ENCODE measurements around the gene SLC17A5. TPM values are rescaled to one million over a fixed set of nuclear protein-coding genes. Genes with fewer than 3 reads are reported as not detected.

SLC17A5 gene
- total RNA-seq, 4 donors from 2014 or later: 96.3 to 184 (median 159) TPM

- Histone ChIP-seq H3K4me3 (replicated peaks in 1 of 3) (no peak overlapping the region), H3K9me3 (no peaks in the 10 kb centered on the region), H3K36me3 (no peaks in the 10 kb centered on the region), H3K4me1 (peaks cover 0 to 3% of the 10 kb centered on the region in 2 donors), H3K27me3 (no peaks in the 10 kb centered on the region), H3K27ac (no peak overlapping the region)
- intact Hi-C loops (cut with DNase I): no loop called here
- 77 to 82% methylated on average over 10 of the region's 10 CpGs for WGBS, 2 donors
- no peak for DNase-seq
- TF ChIP-seq CTCF (IDR thresholded peaks at IDR 0.05): no peak
- TF ChIP-seq POLR2A (IDR thresholded peaks at IDR 0.05): no peak
Measured at GRCh38 chr6:73696966-73697655, 43.3 kb upstream of the SLC17A5 start.

- peak; percentile 12 to 17 for DNase-seq
- H3K9me3 ChIP-seq: no peaks in the 10 kb centered on the region
- no peaks in the 10 kb centered on the region for H3K27me3 ChIP-seq
- intact Hi-C loops (cut with DNase I): no loop called here
- peaks cover 0 to 3% of the 10 kb centered on the region in 2 donors for H3K4me1 ChIP-seq
- 7 to 15% methylated on average over 20 to 55 of the region's 61 CpGs for WGBS, 2 donors
- H3K36me3 ChIP-seq: no peaks in the 10 kb centered on the region
- TF ChIP-seq CTCF (IDR thresholded peaks at IDR 0.05): no peak
- TF ChIP-seq POLR2A (IDR thresholded peaks at IDR 0.05): no peak
- peak within 1 kb of the TSS in 1 of 3 donors; percentile 36 for H3K27ac ChIP-seq
- peak within 1 kb of the TSS; percentile 16 to 42 (median 34) for H3K4me3 ChIP-seq (replicated peaks in 1 of 3)
Measured at GRCh38 chr6:73695619-73696421, 42.0 kb upstream of the SLC17A5 start, which contains the start of gene CD109. Gene CD109, plus strand, starts transcription at chr6:73696203. Its CDS starts 13 bp downstream, at chr6:73696216.

GRCh38 chr6:73694711-73695411, 41.1 kb upstream of the SLC17A5 start:
- no peak for TF ChIP-seq POLR2A (IDR thresholded peaks at IDR 0.05)
- no peak for TF ChIP-seq CTCF (IDR thresholded peaks at IDR 0.05)
- Histone ChIP-seq H3K4me3 (replicated peaks in 1 of 3) (no peak overlapping the region), H3K9me3 (no peaks in the 10 kb centered on the region), H3K4me1 (peaks cover 0 to 3% of the 10 kb centered on the region in 2 donors), H3K36me3 (no peaks in the 10 kb centered on the region), H3K27me3 (no peaks in the 10 kb centered on the region), H3K27ac (no peak overlapping the region)
- no peak for DNase-seq
- intact Hi-C loops (cut with DNase I): no loop called here
- WGBS, 2 donors: 82 to 83% methylated on average over 5 of the region's 5 CpGs

GRCh38 chr6:73691512-73691911, 37.7 kb upstream of the SLC17A5 start:
- intact Hi-C loops (cut with DNase I): no loop called here
- no peaks in the 10 kb centered on the region for H3K27me3 ChIP-seq
- H3K9me3 ChIP-seq: no peaks in the 10 kb centered on the region
- TF ChIP-seq CTCF (IDR thresholded peaks at IDR 0.05) (no peak), POLR2A (IDR thresholded peaks at IDR 0.05) (no peak)
- no peaks in the 10 kb centered on the region for H3K36me3 ChIP-seq
- H3K4me1 ChIP-seq: peaks cover 0 to 3% of the 10 kb centered on the region in 2 donors
- H3K4me3 ChIP-seq (replicated peaks in 1 of 3): no peak overlapping the region
- DNase-seq: no peak
- no peak overlapping the region for H3K27ac ChIP-seq
